Astrocyte (in vitro differentiated cells and primary cell): ENCODE data around the gene NUP98.

Experiments used
- CTCF ChIP-seq: IDR thresholded peaks from 2 replicates; pipeline ENCODE4 v1.5.1; 2011; ENCODE audit warnings: low read depth, mild to moderate bottlenecking, inconsistent platforms, low read length, moderate library complexity; ENCODE audit not compliant: insufficient read depth
- EZH2 ChIP-seq: IDR thresholded peaks from 2 replicates; pipeline ENCODE4 v1.6.1; 2012; ENCODE audit warnings: mild to moderate bottlenecking, low read length, inconsistent platforms; ENCODE audit not compliant: insufficient read depth

- no peak for TF ChIP-seq CTCF
- no peak for TF ChIP-seq EZH2
Observed at GRCh38 chr11:3838504-3838903, 41.1 kb upstream of the NUP98 start.
